ENCODE results near the gene PIEZO1.

The PIEZO1 gene

GRCh38 chr16:88764913-88765349, 20.1 kb downstream of the PIEZO1 start:
- peak; percentile 61 for DNase-seq

- DNase-seq = no peak
Observed at GRCh38 chr16:88764080-88764479, 20.9 kb downstream of the PIEZO1 start.

GRCh38 chr16:88763502-88764053, 21.4 kb downstream of the PIEZO1 start:
- peak; percentile 52 for DNase-seq

- no peak for DNase-seq
Observed at GRCh38 chr16:88762941-88763340, 22.1 kb downstream of the PIEZO1 start.

- DNase-seq = no peak
Observed at GRCh38 chr16:88762258-88762870, 22.7 kb downstream of the PIEZO1 start.

GRCh38 chr16:88761830-88762229, 23.2 kb downstream of the PIEZO1 start:
- no peak for DNase-seq

GRCh38 chr16:88761143-88761534, 23.9 kb downstream of the PIEZO1 start:
- no peak for DNase-seq

GRCh38 chr16:88760424-88761142, 24.4 kb downstream of the PIEZO1 start:
- DNase-seq = no peak

- DNase-seq = no peak
Observed at GRCh38 chr16:88759976-88760350, 25.1 kb downstream of the PIEZO1 start.

GRCh38 chr16:88759245-88759975, 25.6 kb downstream of the PIEZO1 start:
- no peak for DNase-seq

GRCh38 chr16:88758944-88759244, 26.1 kb downstream of the PIEZO1 start:
- no peak for DNase-seq

GRCh38 chr16:88758227-88758943, 26.6 kb downstream of the PIEZO1 start:
- no peak for DNase-seq

GRCh38 chr16:88755745-88756443, 29.1 kb downstream of the PIEZO1 start:
- DNase-seq = no peak

- peak; percentile 15 for DNase-seq
Observed at GRCh38 chr16:88754912-88755744, 29.9 kb downstream of the PIEZO1 start.

GRCh38 chr16:88754109-88754911, 30.7 kb downstream of the PIEZO1 start:
- DNase-seq = no peak

- no peak for DNase-seq
Observed at GRCh38 chr16:88753602-88754001, 31.4 kb downstream of the PIEZO1 start.

GRCh38 chr16:88753191-88753590, 31.8 kb downstream of the PIEZO1 start:
- no peak for DNase-seq

GRCh38 chr16:88752386-88753002, 32.5 kb downstream of the PIEZO1 start:
- no peak for DNase-seq

GRCh38 chr16:88750854-88751253, 34.2 kb downstream of the PIEZO1 start:
- no peak for DNase-seq

- DNase-seq = no peak
Observed at GRCh38 chr16:88749358-88749757, 35.7 kb downstream of the PIEZO1 start.
